Common myeloid progenitor, CD34-positive (primary cell): ENCODE measurements around the gene OTOF.
A peak's percentile ranks its signal among the peaks of the same experiment; 100 is the strongest.

Experiments
- CTCF ChIA-PET: fragments of 350-600 bp; sonication (Branson Sonifier 250); formaldehyde crosslinking; loops from one replicate; lab custom pipeline; 2021; ENCODE audit warnings: antibody characterized with exemption; lab: Charles Lee
- POLR2A ChIA-PET: fragments of 350-600 bp; sonication (Branson Sonifier 250); formaldehyde crosslinking; loops from one replicate; lab custom pipeline; 2021; ENCODE audit warnings: antibody characterized with exemption; lab: Charles Lee
- DNase-seq, 3 donors: peaks; one replicate each; pipeline versions ENCODE4 v3.0.0 to v3.0.0-alpha.2; 2013
- H3K27ac ChIP-seq, 2 experiments: 1 replicate in 1 of 2; 2 replicates in 1 of 2; pipeline ENCODE4 v1.7.0; 2013; ENCODE audit warnings: inconsistent platforms in 2 of 2, low read length in 2 of 2, mild to moderate bottlenecking in 2 of 2, low read depth in 1 of 2, moderate library complexity in 1 of 2; ENCODE audit not compliant: severe bottlenecking in 2 of 2, insufficient read depth in 1 of 2, poor library complexity in 1 of 2
- H3K27me3 ChIP-seq, 5 experiments: replicated peaks in 2 of 5; 1 replicate in 3 of 5; 2 replicates in 2 of 5; pipeline versions ENCODE4 v1.6.1 to v1.7.0; 2013; ENCODE audit warnings: low read length in 4 of 5, mild to moderate bottlenecking in 2 of 5, moderate library complexity in 2 of 5, inconsistent platforms in 1 of 5; ENCODE audit not compliant: insufficient read depth in 5 of 5, control insufficient read depth in 4 of 5
- H3K36me3 ChIP-seq, 4 experiments: 1 replicate in 2 of 4; 2 replicates in 2 of 4; pipeline versions ENCODE4 v1.6.1 to v1.7.0; 2013; ENCODE audit warnings: low read length in 3 of 4, control low read depth in 1 of 4, mild to moderate bottlenecking in 1 of 4; ENCODE audit not compliant: control insufficient read depth in 4 of 4, insufficient read depth in 4 of 4
- H3K4me1 ChIP-seq, 4 experiments: 1 replicate in 3 of 4; 2 replicates in 1 of 4; pipeline versions ENCODE4 v1.6.1 to v1.7.1; 2013; ENCODE audit warnings: low read length in 3 of 4, mild to moderate bottlenecking in 3 of 4, control low read depth in 1 of 4, inconsistent platforms in 1 of 4, moderate library complexity in 1 of 4; ENCODE audit not compliant: control insufficient read depth in 4 of 4, insufficient read depth in 4 of 4; ENCODE audit errors: control extremely low read depth in 1 of 4
- H3K4me3 ChIP-seq, 7 experiments: 1 replicate in 4 of 7; 2 replicates in 3 of 7; pipeline versions ENCODE4 v1.5.1 to v1.7.0; 2013; ENCODE audit warnings: mild to moderate bottlenecking in 7 of 7, low read length in 6 of 7, moderate library complexity in 6 of 7, inconsistent platforms in 2 of 7, low read depth in 2 of 7, control low read depth in 1 of 7; ENCODE audit not compliant: insufficient read depth in 4 of 7, control insufficient read depth in 1 of 7; ENCODE audit errors: extremely low read depth in 1 of 7
- H3K9me3 ChIP-seq, 5 experiments: 1 replicate in 4 of 5; 2 replicates in 1 of 5; pipeline versions ENCODE4 v1.6.1 to v1.7.1; 2013; ENCODE audit warnings: low read length in 4 of 5, mild to moderate bottlenecking in 2 of 5, inconsistent platforms in 1 of 5, low read depth in 1 of 5, moderate library complexity in 1 of 5; ENCODE audit not compliant: control insufficient read depth in 4 of 5, insufficient read depth in 2 of 5; ENCODE audit errors: control extremely low read depth in 1 of 5
- WGBS: methylation state at CpG from one replicate; pipeline ENCODE4 v1.1.5; 2013; ENCODE audit not compliant: insufficient coverage; 5-methylcytosine and 5-hydroxymethylcytosine counted together

The OTOF gene

GRCh38 chr2:26462511-26463243 lies 15.2 kb downstream of the OTOF start:
- peak in 2 of 3 donors; percentile 14 to 16 for DNase-seq
- no peaks in the 10 kb centered on the region for H3K4me1 ChIP-seq
- no peaks in the 10 kb centered on the region for H3K36me3 ChIP-seq
- CTCF ChIA-PET: no interaction called here
- H3K4me3 ChIP-seq: no peak overlapping the region
- H3K9me3 ChIP-seq: no peaks in the 10 kb centered on the region
- H3K27me3 ChIP-seq: no peaks in the 10 kb centered on the region
- POLR2A ChIA-PET: no interaction called here
- 95% methylated on average over 12 of the region's 14 CpGs for WGBS
- H3K27ac ChIP-seq: no peak overlapping the region

DNA sequence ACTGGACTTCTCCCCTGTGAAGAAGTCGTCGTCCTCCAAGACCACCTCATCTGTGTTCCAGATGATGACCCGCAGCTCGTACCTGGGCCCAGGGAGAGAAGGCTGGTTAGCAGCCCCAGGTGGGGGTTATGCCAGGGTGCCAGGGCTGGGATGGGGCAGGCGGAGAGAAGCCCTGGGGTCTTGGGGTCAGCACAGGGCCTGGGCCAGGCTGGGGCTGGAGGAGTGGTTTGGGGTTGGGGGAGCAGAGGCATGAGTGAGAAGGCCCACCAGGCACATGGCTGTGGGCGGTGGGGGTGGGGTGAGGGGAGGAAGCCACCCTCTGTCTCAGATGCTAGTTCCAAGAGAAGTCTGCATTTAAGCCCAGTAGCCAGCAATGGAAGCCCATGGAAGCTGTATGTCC lies 15.8 kb downstream of the OTOF start:
- Histone ChIP-seq H3K4me1 (no peaks in the 10 kb centered on the region), H3K27me3 (no peaks in the 10 kb centered on the region), H3K27ac (no peak overlapping the region), H3K9me3 (no peaks in the 10 kb centered on the region), H3K4me3 (no peak overlapping the region), H3K36me3 (no peaks in the 10 kb centered on the region)
- DNase-seq: no peak
- whole genome bisulfite sequencing: 96% methylated on average over 5 of the region's 6 CpGs
- ChIA-PET CTCF (no interaction called here), POLR2A (no interaction called here)

DNA sequence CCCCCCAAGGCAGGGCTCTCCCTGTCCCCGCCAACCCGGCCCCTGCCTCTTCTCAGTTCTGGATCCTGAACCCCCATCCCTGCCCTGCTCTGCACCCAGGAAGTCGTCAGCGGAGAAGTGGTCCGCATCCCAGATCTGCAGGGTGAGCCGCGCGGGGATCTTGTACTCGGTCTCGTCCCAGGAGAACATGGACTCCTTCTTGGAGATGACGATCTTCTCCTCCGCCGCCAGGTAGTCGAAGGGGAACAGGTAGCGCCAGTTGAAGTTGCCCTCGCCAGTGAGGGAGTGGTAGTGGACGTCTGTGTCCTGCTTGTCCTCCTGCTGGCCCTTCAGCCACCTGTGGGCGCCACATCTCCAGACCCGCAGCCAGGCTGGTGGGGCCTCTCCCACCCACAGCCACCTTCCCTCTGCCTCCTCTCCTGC lies 16.3 kb downstream of the OTOF start:
- Histone ChIP-seq H3K36me3 (no peaks in the 10 kb centered on the region), H3K4me1 (peaks cover 0 to 5% (median 0%) of the 10 kb centered on the region in 4 experiments), H3K4me3 (no peak overlapping the region), H3K27me3 (no peaks in the 10 kb centered on the region), H3K27ac (no peak overlapping the region), H3K9me3 (no peaks in the 10 kb centered on the region)
- CTCF ChIA-PET: interaction anchor here (0.8 to 1.5 kb wide), 2 partner anchors 8 to 11 kb away, joined by 3 to 4 read pairs; no protein-coding TSS in a partner anchor
- 94% methylated on average over 17 of the region's 19 CpGs for WGBS
- no peak for DNase-seq
- POLR2A ChIA-PET: no interaction called here

DNA sequence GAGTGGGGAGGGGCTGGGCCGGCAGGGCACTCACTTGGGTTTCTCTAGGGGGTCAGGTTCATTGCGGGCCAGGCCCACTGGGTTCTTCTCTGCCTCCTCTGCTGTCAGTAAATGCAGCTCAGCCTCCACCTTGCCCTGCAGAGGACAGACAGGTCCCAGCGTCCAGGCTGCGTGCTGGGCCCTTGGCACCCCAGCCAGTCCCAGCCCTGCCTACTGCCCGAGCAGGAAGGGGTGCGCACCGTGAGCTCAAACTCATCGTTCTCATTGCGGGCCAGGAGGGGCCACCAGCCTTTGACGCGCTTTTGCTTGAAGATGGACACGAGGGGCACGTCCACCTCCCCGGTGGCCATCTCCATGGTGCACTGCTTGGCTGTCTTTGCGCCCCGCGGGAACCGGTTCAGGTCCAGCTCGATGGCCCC lies 17.3 kb downstream of the OTOF start:
- Histone ChIP-seq H3K9me3 (no peaks in the 10 kb centered on the region), H3K4me3 (no peak overlapping the region), H3K4me1 (peaks cover 0 to 14% (median 5%) of the 10 kb centered on the region in 4 experiments), H3K27me3 (no peaks in the 10 kb centered on the region), H3K36me3 (no peaks in the 10 kb centered on the region), H3K27ac (no peak overlapping the region)
- ChIA-PET POLR2A (no interaction called here), CTCF (interaction anchor here (0.8 to 1.5 kb wide), 2 partner anchors 9 to 12 kb away, joined by 3 to 4 read pairs; no protein-coding TSS in a partner anchor)
- DNase-seq: no peak
- WGBS: 97% methylated on average over 18 of the region's 19 CpGs

- WGBS: 94% methylated on average over 11 of the region's 15 CpGs
- no peak for DNase-seq
- Histone ChIP-seq H3K27ac (no peak overlapping the region), H3K4me3 (no peak overlapping the region), H3K9me3 (no peaks in the 10 kb centered on the region), H3K4me1 (peaks cover 0 to 20% (median 9%) of the 10 kb centered on the region in 4 experiments), H3K27me3 (no peaks in the 10 kb centered on the region), H3K36me3 (no peaks in the 10 kb centered on the region)
- ChIA-PET CTCF (interaction anchor here (1.5 kb wide), 1 partner anchor 10 kb away, joined by 3 read pairs; no protein-coding TSS in a partner anchor), POLR2A (no interaction called here)
These were observed 17.8 kb downstream of the OTOF start for GRCh38 chr2:26459991-26460612.

GRCh38 chr2:26458365-26459042 lies 19.4 kb downstream of the OTOF start:
- ChIA-PET POLR2A (no interaction called here), CTCF (interaction anchor here (1.3 kb wide), 1 partner anchor 9 kb away, joined by 3 read pairs; no protein-coding TSS in a partner anchor)
- Histone ChIP-seq H3K4me1 (peaks cover 0 to 22% (median 9%) of the 10 kb centered on the region in 4 experiments), H3K36me3 (no peaks in the 10 kb centered on the region), H3K9me3 (no peaks in the 10 kb centered on the region), H3K4me3 (no peak overlapping the region), H3K27ac (no peak overlapping the region), H3K27me3 (no peaks in the 10 kb centered on the region)
- WGBS: 97% methylated on average over 12 of the region's 14 CpGs
- DNase-seq: no peak
